ENCODE data around the gene FAM170A.

GRCh38 chr5:119613937-119614336 lies 15.4 kb upstream of the FAM170A start:
- no peak for TF ChIP-seq MAX (IDR thresholded peaks at IDR 0.05)
- TF ChIP-seq TAF1 (IDR thresholded peaks at IDR 0.05; ENCODE audit: low read depth), result no peak
- TF ChIP-seq TCF12 (IDR thresholded peaks at IDR 0.05; ENCODE audit: low read depth), result no peak
- no peak for TF ChIP-seq CEBPB (IDR thresholded peaks at IDR 0.05)
- TF ChIP-seq REST (IDR thresholded peaks at IDR 0.05; ENCODE audit: low read depth), result no peak
- no peak for TF ChIP-seq USF1 (IDR thresholded peaks at IDR 0.05)
- no peak for TF ChIP-seq FOXM1 (IDR thresholded peaks at IDR 0.05; ENCODE audit: borderline replicate concordance, low read depth)
- no peak for TF ChIP-seq RAD21 (IDR thresholded peaks at IDR 0.05; ENCODE audit: low read depth)
- no peak for TF ChIP-seq EGR1 (IDR thresholded peaks at IDR 0.05)
